HEK293T (cell line): Measurements from ENCODE around the gene EPHA3.

Experiments used
- BHLHE40 ChIP-seq: fragments of 450-650 bp; IDR thresholded peaks from 2 replicates; pipeline ENCODE4 v1.6.1; 2016; ENCODE audit warnings: mild to moderate bottlenecking, moderate library complexity, borderline replicate concordance
- FOXA1 ChIP-seq: fragments of 450-650 bp; IDR thresholded peaks from 2 replicates; pipeline ENCODE4 v1.6.1; 2016; ENCODE audit warnings: mild to moderate bottlenecking
- SP1 ChIP-seq: fragments of 450-650 bp; IDR thresholded peaks from 2 replicates; pipeline ENCODE4 v1.6.1; 2017

DNA sequence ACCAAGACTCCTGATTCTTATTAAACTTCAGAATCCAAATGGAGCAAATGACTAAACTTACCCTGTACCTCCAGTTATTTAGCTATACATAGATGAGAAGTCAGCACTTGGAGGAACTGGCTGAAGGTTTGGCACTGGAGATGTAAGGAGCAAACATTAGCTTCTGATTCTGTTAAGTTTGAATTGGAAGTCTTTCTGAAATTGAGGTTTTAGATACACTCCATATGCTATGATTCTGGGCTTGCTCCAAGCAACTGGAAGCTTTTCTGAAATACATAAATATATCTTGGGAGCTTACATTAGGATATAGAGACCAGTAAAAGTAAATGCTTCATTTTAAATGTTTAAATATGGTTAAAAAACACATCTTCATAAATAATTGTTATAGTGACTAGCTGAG lies 333.7 kb downstream of the EPHA3 start:
- no peak for TF ChIP-seq FOXA1
- TF ChIP-seq SP1 = no peak
- no peak for TF ChIP-seq BHLHE40
